Islet precursor cell (in vitro differentiated cells): ENCODE results near the gene ABR.
"Not testable (repeated sequence)": the region's sequence is repeated elsewhere in the genome, so short reads cannot be mapped to it uniquely, and the experiment has no call there.

Experiments
- DNase-seq: peaks from one replicate; pipeline ENCODE4 v3.0.0-alpha.2; 2018

The ABR gene

GRCh38 chr17:978103-979093, 201.4 kb downstream of the ABR start:
- peak; percentile 83 for DNase-seq

GRCh38 chr17:977166-977565, 202.6 kb downstream of the ABR start:
- DNase-seq = peak; percentile 63

- no peak for DNase-seq
Measured at GRCh38 chr17:976312-976711, 203.5 kb downstream of the ABR start.

GRCh38 chr17:975371-975915, 204.3 kb downstream of the ABR start:
- DNase-seq = peak; percentile 60

- DNase-seq = not testable (repeated sequence)
Measured at GRCh38 chr17:974778-975177, 205.0 kb downstream of the ABR start.

GRCh38 chr17:973053-973452, 206.7 kb downstream of the ABR start:
- DNase-seq = peak; percentile 100

- not testable (repeated sequence) for DNase-seq
Measured at GRCh38 chr17:971861-972260, 207.9 kb downstream of the ABR start.

- no peak for DNase-seq
Measured at GRCh38 chr17:970364-970763, 209.4 kb downstream of the ABR start.

- no peak for DNase-seq
Measured at GRCh38 chr17:969811-970355, 209.9 kb downstream of the ABR start.

GRCh38 chr17:968812-969730, 210.7 kb downstream of the ABR start:
- no peak for DNase-seq

- no peak for DNase-seq
Measured at GRCh38 chr17:967122-967521, 212.7 kb downstream of the ABR start.

- peak; percentile 79 for DNase-seq
Measured at GRCh38 chr17:965311-965989, 214.3 kb downstream of the ABR start.

- no peak for DNase-seq
Measured at GRCh38 chr17:964876-965275, 214.9 kb downstream of the ABR start.

GRCh38 chr17:962670-963069, 217.1 kb downstream of the ABR start:
- DNase-seq = no peak

GRCh38 chr17:962166-962565, 217.6 kb downstream of the ABR start:
- DNase-seq = no peak

- peak; percentile 72 for DNase-seq
Measured at GRCh38 chr17:958712-959451, 220.9 kb downstream of the ABR start.

- peak; percentile 78 for DNase-seq
Measured at GRCh38 chr17:957856-958421, 221.8 kb downstream of the ABR start.

GRCh38 chr17:956905-957304, 222.9 kb downstream of the ABR start:
- DNase-seq = peak; percentile 86

GRCh38 chr17:954431-955164, 225.2 kb downstream of the ABR start:
- peak; percentile 91 for DNase-seq

- DNase-seq = no peak
Measured at GRCh38 chr17:953767-954166, 226.0 kb downstream of the ABR start.
